Measurements from ENCODE around the gene GNAI2. TPM values are rescaled to one million over a fixed set of nuclear protein-coding genes. Genes with fewer than 3 reads are reported as not detected.

GNAI2 gene
- total RNA-seq, 1 donor from 2014 or later = 118 TPM

GRCh38 chr3:50211930-50212329 is 24.1 kb upstream of the GNAI2 start:
- no peak for TF ChIP-seq CTCF (IDR thresholded peaks at IDR 0.05; ENCODE audit: borderline replicate concordance)
- intact Hi-C loops (cut with micrococcal nuclease) = no loop called here
- Histone ChIP-seq H3K9me3 (replicated peaks) (no peaks in the 10 kb centered on the region), H3K27me3 (ENCODE audit: low read depth) (no peaks in the 10 kb centered on the region), H3K36me3 (no peaks in the 10 kb centered on the region), H3K4me3 (no peak overlapping the region), H3K27ac (replicated peaks) (no peak overlapping the region), H3K4me1 (peaks cover 3% of the 10 kb centered on the region)
- DNase-seq = no peak

GRCh38 chr3:50212502-50212901 is 23.5 kb upstream of the GNAI2 start:
- no peaks in the 10 kb centered on the region for H3K4me1 ChIP-seq
- DNase-seq = no peak
- no peaks in the 10 kb centered on the region for H3K36me3 ChIP-seq
- H3K9me3 ChIP-seq (replicated peaks) = no peaks in the 10 kb centered on the region
- no peak for TF ChIP-seq CTCF (IDR thresholded peaks at IDR 0.05; ENCODE audit: borderline replicate concordance)
- no peak overlapping the region for H3K27ac ChIP-seq (replicated peaks)
- no peaks in the 10 kb centered on the region for H3K27me3 ChIP-seq (ENCODE audit: low read depth)
- intact Hi-C loops (cut with micrococcal nuclease) = no loop called here
- no peak overlapping the region for H3K4me3 ChIP-seq

GRCh38 chr3:50212971-50213370 is 23.0 kb upstream of the GNAI2 start:
- Histone ChIP-seq H3K9me3 (replicated peaks) (no peaks in the 10 kb centered on the region), H3K27me3 (ENCODE audit: low read depth) (no peaks in the 10 kb centered on the region), H3K4me1 (no peaks in the 10 kb centered on the region), H3K4me3 (no peak overlapping the region), H3K27ac (replicated peaks) (no peak overlapping the region), H3K36me3 (no peaks in the 10 kb centered on the region)
- TF ChIP-seq CTCF (IDR thresholded peaks at IDR 0.05; ENCODE audit: borderline replicate concordance) = no peak
- intact Hi-C loops (cut with micrococcal nuclease) = no loop called here
- no peak for DNase-seq

- TF ChIP-seq CTCF (IDR thresholded peaks at IDR 0.05; ENCODE audit: borderline replicate concordance) = no peak
- no peaks in the 10 kb centered on the region for H3K9me3 ChIP-seq (replicated peaks)
- intact Hi-C loops (cut with micrococcal nuclease) = no loop called here
Observed at GRCh38 chr3:50213373-50213772, 22.6 kb upstream of the GNAI2 start.

GRCh38 chr3:50214824-50215223 is 21.2 kb upstream of the GNAI2 start:
- Histone ChIP-seq H3K27ac (replicated peaks) (no peak overlapping the region), H3K27me3 (ENCODE audit: low read depth) (no peaks in the 10 kb centered on the region), H3K9me3 (replicated peaks) (no peaks in the 10 kb centered on the region), H3K36me3 (no peaks in the 10 kb centered on the region), H3K4me3 (no peak overlapping the region), H3K4me1 (no peaks in the 10 kb centered on the region)
- intact Hi-C loops (cut with micrococcal nuclease) = no loop called here
- TF ChIP-seq CTCF (IDR thresholded peaks at IDR 0.05; ENCODE audit: borderline replicate concordance) = no peak
- no peak for DNase-seq

More at GRCh38 chr3:50213373-50213772, 22.6 kb upstream of the GNAI2 start:
- Histone ChIP-seq H3K27ac (replicated peaks) (no peak overlapping the region), H3K4me3 (no peak overlapping the region), H3K27me3 (ENCODE audit: low read depth) (no peaks in the 10 kb centered on the region), H3K4me1 (no peaks in the 10 kb centered on the region), H3K36me3 (no peaks in the 10 kb centered on the region)
- no peak for DNase-seq

- TF ChIP-seq CTCF (IDR thresholded peaks at IDR 0.05; ENCODE audit: borderline replicate concordance) = no peak
- intact Hi-C loops (cut with micrococcal nuclease) = no loop called here
- Histone ChIP-seq H3K36me3 (no peaks in the 10 kb centered on the region), H3K27ac (replicated peaks) (no peak overlapping the region), H3K4me1 (peaks cover 6% of the 10 kb centered on the region), H3K4me3 (no peak overlapping the region), H3K27me3 (ENCODE audit: low read depth) (no peaks in the 10 kb centered on the region), H3K9me3 (replicated peaks) (no peaks in the 10 kb centered on the region)
- DNase-seq = no peak
Observed at GRCh38 chr3:50215529-50215928, 20.5 kb upstream of the GNAI2 start.

All from left ventricle myocardium inferior (tissue), 1 donor.